ENCODE results near the gene DCAF12.
A peak's percentile ranks its signal among the peaks of the same experiment; 100 is the strongest.

The DCAF12 gene

GRCh38 chr9:34157898-34158297, 31.4 kb upstream of the DCAF12 start:
- DNase-seq (ENCODE audit: low spot score): no peak
- no peak overlapping the region for H2BK5ac ChIP-seq (ENCODE audit: low read length)
- H3K9me3 ChIP-seq (replicated peaks in 1 of 2; ENCODE audit: control insufficient read depth in 2 of 2, insufficient read depth in 1 of 2, low read depth in 1 of 2, low read length in 2 of 2): no peaks in the 10 kb centered on the region
- H3K4me3 ChIP-seq (ENCODE audit: low read length in 2 of 2): no peak overlapping the region
- no peak overlapping the region for H2AFZ ChIP-seq (ENCODE audit: low read length)
- H2BK120ac ChIP-seq (ENCODE audit: low read depth, low read length): no peak overlapping the region
- no CpG with 5 or more reads among the region's 2 CpGs for WGBS, 2 donors (ENCODE audit: extremely low coverage in 2 of 2, insufficient read length in 2 of 2, insufficient replicate concordance in 1 of 2)
- H3K4me2 ChIP-seq (ENCODE audit: insufficient read depth, low read length, poor library complexity, severe bottlenecking): no peak overlapping the region
- no peaks in the 10 kb centered on the region for H3K79me1 ChIP-seq (ENCODE audit: low read depth, low read length)
- H2AK5ac ChIP-seq (ENCODE audit: low read depth, low read length): no peak overlapping the region
- H4K8ac ChIP-seq (ENCODE audit: low read depth, low read length): no peak overlapping the region
- no peak overlapping the region for H3K14ac ChIP-seq (ENCODE audit: low read length)
- peaks cover 0 to 2% of the 10 kb centered on the region in 2 donors for H3K4me1 ChIP-seq (ENCODE audit: control insufficient read depth in 2 of 2, insufficient read depth in 1 of 2, low read depth in 1 of 2, low read length in 2 of 2)
- H3K18ac ChIP-seq (ENCODE audit: low read length): no peak overlapping the region
- no peaks in the 10 kb centered on the region for H3K36me3 ChIP-seq (replicated peaks in 1 of 2; ENCODE audit: control insufficient read depth in 2 of 2, insufficient read depth in 2 of 2, low read length in 2 of 2)
- no peak overlapping the region for H4K91ac ChIP-seq (ENCODE audit: low read depth, low read length, poor library complexity)
- H3K27ac ChIP-seq (replicated peaks; ENCODE audit: low read length): no peak overlapping the region
- H2BK15ac ChIP-seq (ENCODE audit: low read length): no peak overlapping the region
- no peak overlapping the region for H3K9ac ChIP-seq (ENCODE audit: low read depth, low read length, poor library complexity)
- no peak overlapping the region for H3K23ac ChIP-seq (ENCODE audit: low read depth, low read length, poor library complexity)
- H3K4ac ChIP-seq (ENCODE audit: low read length): no peak overlapping the region
- H2BK12ac ChIP-seq (ENCODE audit: low read length): no peak overlapping the region
- H3K27me3 ChIP-seq (ENCODE audit: control insufficient read depth in 3 of 3, insufficient read depth in 3 of 3, low read depth in 1 of 3, low read length in 3 of 3): no peaks in the 10 kb centered on the region

- Histone ChIP-seq H4K91ac (ENCODE audit: low read depth, low read length, poor library complexity) (no peak overlapping the region), H4K8ac (ENCODE audit: low read depth, low read length) (no peak overlapping the region), H2AK5ac (ENCODE audit: low read depth, low read length) (no peak overlapping the region), H3K4ac (ENCODE audit: low read length) (no peak overlapping the region), H3K23ac (ENCODE audit: low read depth, low read length, poor library complexity) (no peak overlapping the region), H2BK15ac (ENCODE audit: low read length) (no peak overlapping the region), H3K9ac (ENCODE audit: low read depth, low read length, poor library complexity) (no peak overlapping the region), H3K4me2 (ENCODE audit: insufficient read depth, low read length, poor library complexity, severe bottlenecking) (no peak overlapping the region), H3K36me3 (replicated peaks in 1 of 2; ENCODE audit: control insufficient read depth in 2 of 2, insufficient read depth in 2 of 2, low read length in 2 of 2) (no peaks in the 10 kb centered on the region), H3K4me3 (ENCODE audit: low read length in 2 of 2) (no peak overlapping the region), H2BK120ac (ENCODE audit: low read depth, low read length) (no peak overlapping the region), H2BK5ac (ENCODE audit: low read length) (no peak overlapping the region), H3K27me3 (ENCODE audit: control insufficient read depth in 3 of 3, insufficient read depth in 3 of 3, low read depth in 1 of 3, low read length in 3 of 3) (no peaks in the 10 kb centered on the region), H3K9me3 (replicated peaks in 1 of 2; ENCODE audit: control insufficient read depth in 2 of 2, insufficient read depth in 1 of 2, low read depth in 1 of 2, low read length in 2 of 2) (no peaks in the 10 kb centered on the region), H3K14ac (ENCODE audit: low read length) (no peak overlapping the region), H3K4me1 (ENCODE audit: control insufficient read depth in 2 of 2, insufficient read depth in 1 of 2, low read depth in 1 of 2, low read length in 2 of 2) (peaks cover 0 to 2% of the 10 kb centered on the region in 2 donors), H2AFZ (ENCODE audit: low read length) (no peak overlapping the region), H2BK12ac (ENCODE audit: low read length) (no peak overlapping the region), H3K79me1 (ENCODE audit: low read depth, low read length) (no peaks in the 10 kb centered on the region), H3K27ac (replicated peaks; ENCODE audit: low read length) (no peak overlapping the region), H3K18ac (ENCODE audit: low read length) (no peak overlapping the region)
- DNase-seq (ENCODE audit: low spot score): no peak
Measured at GRCh38 chr9:34157318-34157717, 30.8 kb upstream of the DCAF12 start.

GRCh38 chr9:34154057-34154456, 27.6 kb upstream of the DCAF12 start:
- H3K9me3 ChIP-seq (replicated peaks in 1 of 2; ENCODE audit: control insufficient read depth in 2 of 2, insufficient read depth in 1 of 2, low read depth in 1 of 2, low read length in 2 of 2): peaks cover 0 to 3% of the 10 kb centered on the region in 2 donors
- H2BK15ac ChIP-seq (ENCODE audit: low read length): no peak overlapping the region
- peak overlapping the region; percentile 18 for H3K4me2 ChIP-seq (ENCODE audit: insufficient read depth, low read length, poor library complexity, severe bottlenecking)
- no peak overlapping the region for H4K8ac ChIP-seq (ENCODE audit: low read depth, low read length)
- H3K27ac ChIP-seq (replicated peaks; ENCODE audit: low read length): no peak overlapping the region
- H3K4ac ChIP-seq (ENCODE audit: low read length): no peak overlapping the region
- no peaks in the 10 kb centered on the region for H3K79me1 ChIP-seq (ENCODE audit: low read depth, low read length)
- H4K91ac ChIP-seq (ENCODE audit: low read depth, low read length, poor library complexity): no peak overlapping the region
- no peak overlapping the region for H2BK5ac ChIP-seq (ENCODE audit: low read length)
- no peak overlapping the region for H2AK5ac ChIP-seq (ENCODE audit: low read depth, low read length)
- peaks cover 0 to 2% of the 10 kb centered on the region in 2 donors for H3K4me1 ChIP-seq (ENCODE audit: control insufficient read depth in 2 of 2, insufficient read depth in 1 of 2, low read depth in 1 of 2, low read length in 2 of 2)
- H3K4me3 ChIP-seq (ENCODE audit: low read length in 2 of 2): no peak overlapping the region
- no peak overlapping the region for H3K14ac ChIP-seq (ENCODE audit: low read length)
- no peak overlapping the region for H3K18ac ChIP-seq (ENCODE audit: low read length)
- no peak overlapping the region for H2BK120ac ChIP-seq (ENCODE audit: low read depth, low read length)
- DNase-seq (ENCODE audit: low spot score): no peak
- no peaks in the 10 kb centered on the region for H3K36me3 ChIP-seq (replicated peaks in 1 of 2; ENCODE audit: control insufficient read depth in 2 of 2, insufficient read depth in 2 of 2, low read length in 2 of 2)
- no peaks in the 10 kb centered on the region for H3K27me3 ChIP-seq (ENCODE audit: control insufficient read depth in 3 of 3, insufficient read depth in 3 of 3, low read depth in 1 of 3, low read length in 3 of 3)
- no peak overlapping the region for H2AFZ ChIP-seq (ENCODE audit: low read length)
- H2BK12ac ChIP-seq (ENCODE audit: low read length): no peak overlapping the region
- H3K9ac ChIP-seq (ENCODE audit: low read depth, low read length, poor library complexity): no peak overlapping the region
- no CpG with 5 or more reads among the region's 1 CpG for WGBS, 2 donors (ENCODE audit: extremely low coverage in 2 of 2, insufficient read length in 2 of 2, insufficient replicate concordance in 1 of 2)
- H3K23ac ChIP-seq (ENCODE audit: low read depth, low read length, poor library complexity): no peak overlapping the region

- no peak overlapping the region for H2BK12ac ChIP-seq (ENCODE audit: low read length)
- H3K23ac ChIP-seq (ENCODE audit: low read depth, low read length, poor library complexity): no peak overlapping the region
- H3K4ac ChIP-seq (ENCODE audit: low read length): no peak overlapping the region
- no peak overlapping the region for H4K91ac ChIP-seq (ENCODE audit: low read depth, low read length, poor library complexity)
- H2AK5ac ChIP-seq (ENCODE audit: low read depth, low read length): no peak overlapping the region
- H2BK5ac ChIP-seq (ENCODE audit: low read length): no peak overlapping the region
- no peak overlapping the region for H4K8ac ChIP-seq (ENCODE audit: low read depth, low read length)
- no peaks in the 10 kb centered on the region for H3K4me1 ChIP-seq (ENCODE audit: control insufficient read depth in 2 of 2, insufficient read depth in 1 of 2, low read depth in 1 of 2, low read length in 2 of 2)
- H2AFZ ChIP-seq (ENCODE audit: low read length): peak overlapping the region; percentile 59
- no peak overlapping the region for H2BK15ac ChIP-seq (ENCODE audit: low read length)
- H3K9me3 ChIP-seq (replicated peaks in 1 of 2; ENCODE audit: control insufficient read depth in 2 of 2, insufficient read depth in 1 of 2, low read depth in 1 of 2, low read length in 2 of 2): peaks cover 0 to 3% of the 10 kb centered on the region in 2 donors
- no peak overlapping the region for H3K18ac ChIP-seq (ENCODE audit: low read length)
- H3K4me3 ChIP-seq (ENCODE audit: low read length in 2 of 2): no peak overlapping the region
- no peak overlapping the region for H2BK120ac ChIP-seq (ENCODE audit: low read depth, low read length)
- WGBS, 2 donors (ENCODE audit: extremely low coverage in 2 of 2, insufficient read length in 2 of 2, insufficient replicate concordance in 1 of 2): no CpG with 5 or more reads among the region's 4 CpGs
- H3K14ac ChIP-seq (ENCODE audit: low read length): no peak overlapping the region
- H3K27me3 ChIP-seq (ENCODE audit: control insufficient read depth in 3 of 3, insufficient read depth in 3 of 3, low read depth in 1 of 3, low read length in 3 of 3): no peaks in the 10 kb centered on the region
- H3K79me1 ChIP-seq (ENCODE audit: low read depth, low read length): no peaks in the 10 kb centered on the region
- H3K36me3 ChIP-seq (replicated peaks in 1 of 2; ENCODE audit: control insufficient read depth in 2 of 2, insufficient read depth in 2 of 2, low read length in 2 of 2): no peaks in the 10 kb centered on the region
- H3K4me2 ChIP-seq (ENCODE audit: insufficient read depth, low read length, poor library complexity, severe bottlenecking): no peak overlapping the region
- no peak for DNase-seq (ENCODE audit: low spot score)
- no peak overlapping the region for H3K27ac ChIP-seq (replicated peaks; ENCODE audit: low read length)
- H3K9ac ChIP-seq (ENCODE audit: low read depth, low read length, poor library complexity): no peak overlapping the region
Measured at GRCh38 chr9:34151398-34151797, 24.9 kb upstream of the DCAF12 start.

Measured in neuronal stem cell (in vitro differentiated cells).